ENCODE measurements around the gene MSH5.
"Not testable (repeated sequence)": the region's sequence is repeated elsewhere in the genome, so short reads cannot be mapped to it uniquely, and the experiment has no call there.

MSH5 gene

GRCh38 chr6:31739639-31740396 lies at the start of gene MSH5:
MSH5 (plus strand) TSS chr6:31740005; CDS start chr6:31740467, 462 bp downstream.
- peak; percentile 100 for DNase-seq

- no peak for DNase-seq
Measured at GRCh38 chr6:31690231-31691077, 49.4 kb upstream of the MSH5 start.

DNA sequence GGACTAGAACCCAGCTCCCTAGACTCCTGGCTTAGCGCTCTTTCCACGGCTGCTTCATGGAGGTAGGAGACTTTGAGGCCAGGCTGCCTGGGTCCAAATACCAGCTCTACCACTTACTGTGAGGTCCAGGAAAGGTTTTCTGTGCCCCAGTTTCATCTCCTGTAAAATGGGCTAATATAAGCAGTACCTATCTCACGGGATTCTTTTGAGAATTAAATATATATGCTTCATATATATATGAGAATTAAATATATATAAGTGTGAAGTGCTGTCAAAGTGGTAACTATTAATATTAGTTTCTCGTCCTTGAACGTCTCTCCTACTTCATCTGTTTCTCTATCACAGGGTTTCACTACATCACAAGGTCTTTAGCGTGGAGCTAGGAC lies 48.7 kb upstream of the MSH5 start:
- no peak for DNase-seq

GRCh38 chr6:31691564-31692108 lies 48.2 kb upstream of the MSH5 start:
- DNase-seq = no peak

DNA sequence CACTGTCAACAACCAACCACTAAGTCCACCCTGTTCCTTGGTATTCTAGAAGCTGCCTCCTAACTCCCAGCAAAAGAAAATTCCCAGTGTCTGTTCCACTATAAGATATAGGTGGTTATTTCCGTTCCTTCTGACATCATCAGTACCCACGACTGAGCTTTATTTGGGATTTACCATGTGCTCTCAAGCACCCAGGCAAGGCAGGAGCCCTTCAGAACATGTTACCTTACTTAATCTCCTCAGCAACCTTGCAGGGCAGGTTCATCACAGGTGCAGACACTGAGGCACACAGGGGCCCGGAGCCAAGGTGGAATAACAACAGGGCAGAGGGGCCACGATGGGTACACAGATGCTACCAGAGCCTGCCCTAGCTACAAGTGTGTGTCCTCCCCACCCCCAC lies 47.5 kb upstream of the MSH5 start:
- no peak for DNase-seq

- no peak for DNase-seq
Measured at GRCh38 chr6:31692886-31693285, 46.9 kb upstream of the MSH5 start.

DNA sequence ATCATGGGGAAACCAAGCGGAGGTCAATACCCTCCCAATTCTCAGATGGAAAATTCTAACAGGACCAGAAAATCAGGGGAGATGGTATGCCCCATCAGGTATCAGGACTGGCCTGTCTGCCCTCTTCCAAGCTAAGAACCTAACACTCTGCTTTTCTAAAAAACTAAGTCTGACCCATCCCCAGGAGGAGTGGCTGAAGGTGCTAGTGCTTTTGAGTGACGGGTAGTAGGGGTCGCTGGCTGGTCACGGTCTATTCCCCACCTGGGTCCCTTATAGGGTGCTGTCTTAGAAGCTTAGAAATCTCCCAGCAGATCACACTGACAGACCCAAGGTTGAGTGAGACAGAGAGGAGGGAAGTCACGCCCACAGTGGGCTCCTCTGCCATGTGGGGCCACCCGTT lies 46.3 kb upstream of the MSH5 start:
- no peak for DNase-seq

GRCh38 chr6:31697555-31697954 lies 42.2 kb upstream of the MSH5 start:
- DNase-seq = peak; percentile 42

DNA sequence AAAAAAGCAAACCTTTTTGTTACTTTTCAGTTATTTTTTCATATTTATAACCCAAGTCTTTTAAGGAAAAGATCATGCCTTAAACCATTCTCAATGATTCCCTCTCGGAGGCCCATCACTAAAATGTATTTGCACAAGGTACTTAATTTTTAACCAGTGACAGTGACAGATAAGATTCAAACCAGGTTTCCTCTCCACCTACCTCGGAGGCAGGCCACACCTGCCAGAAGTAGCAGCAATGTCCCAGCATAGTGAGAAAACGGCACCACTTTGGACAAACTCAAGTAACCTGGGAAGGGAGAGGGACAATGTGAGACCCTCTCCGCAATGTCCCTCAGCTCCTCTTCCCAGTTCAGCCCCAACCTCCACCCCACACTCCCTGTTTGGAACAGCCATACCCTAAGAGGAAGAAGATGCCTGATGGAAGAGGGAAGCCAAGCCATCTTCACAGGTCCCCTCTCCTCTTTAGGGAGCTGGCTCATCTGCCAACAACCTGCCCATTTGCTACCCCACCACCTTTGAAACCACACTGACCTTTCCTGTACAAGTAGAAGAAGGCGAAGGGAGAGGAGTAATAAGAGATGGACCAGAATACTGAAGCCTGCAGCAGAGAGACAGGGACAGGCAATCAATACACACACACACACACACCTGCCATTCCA lies 38.9 kb upstream of the MSH5 start:
- DNase-seq = no peak

DNA sequence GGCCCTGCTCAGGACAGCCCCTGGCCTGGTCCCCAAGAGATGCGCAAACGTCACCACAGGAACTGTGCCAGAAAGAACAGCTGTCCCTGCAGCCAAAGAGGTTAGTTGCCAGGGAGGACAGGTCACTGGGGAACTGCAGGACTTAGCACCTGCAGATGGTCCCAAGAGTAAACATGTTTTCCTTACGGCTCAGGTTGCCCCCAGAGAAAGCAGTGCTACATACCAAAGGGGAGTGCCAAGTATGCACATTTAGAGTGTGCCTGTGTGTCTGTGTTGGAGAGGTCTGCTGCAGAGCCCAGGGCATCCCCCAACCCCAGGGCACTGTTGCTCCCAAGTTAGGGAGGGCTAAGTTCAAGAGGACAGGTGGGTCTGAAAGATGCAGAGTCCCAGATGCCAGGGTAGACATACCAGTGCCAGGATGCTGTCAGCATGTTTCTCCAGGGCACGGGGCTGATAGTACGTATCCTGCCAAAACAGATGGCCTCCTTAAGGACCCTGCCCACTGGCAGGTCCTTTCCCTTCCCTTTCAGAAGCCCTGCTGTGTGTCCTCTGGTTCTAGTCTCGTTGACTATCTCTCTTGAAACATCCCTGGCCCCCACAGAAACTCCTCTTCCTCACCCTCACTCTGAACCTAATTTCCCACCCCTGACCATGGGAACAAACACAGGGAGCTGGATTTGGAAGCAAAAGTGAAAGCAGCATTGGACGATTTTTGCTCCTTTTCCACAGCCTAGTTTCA lies 38.0 kb upstream of the MSH5 start:
- no peak for DNase-seq

- DNase-seq = peak; percentile 45
Measured at GRCh38 chr6:31702405-31702818, 37.4 kb upstream of the MSH5 start.

- DNase-seq = peak; percentile 99
Measured at GRCh38 chr6:31702819-31703716, 36.7 kb upstream of the MSH5 start, which contains the start of gene ABHD16A. ABHD16A (minus strand) TSS chr6:31703324; CDS start chr6:31703281, 43 bp downstream.

DNA sequence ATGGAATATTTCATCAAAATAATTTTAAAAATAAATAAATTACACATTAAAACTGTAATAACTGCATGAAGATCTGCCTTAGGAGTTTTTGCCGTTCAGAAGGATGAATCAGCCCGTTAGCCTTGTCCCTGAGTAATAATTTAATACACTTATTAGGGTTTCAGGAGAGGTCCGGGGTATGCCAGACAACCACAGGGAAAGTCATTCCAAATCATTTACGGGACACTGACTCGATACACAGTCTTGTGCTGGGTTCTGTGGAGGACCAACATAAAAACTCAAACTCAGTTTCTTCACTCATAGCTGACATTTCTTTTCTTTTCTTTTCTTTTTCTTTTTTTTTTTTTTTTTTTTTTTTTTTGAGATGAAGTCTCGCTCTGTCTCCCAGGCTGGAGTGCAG lies 33.9 kb upstream of the MSH5 start:
- DNase-seq = no peak

GRCh38 chr6:31706599-31706998 lies 33.2 kb upstream of the MSH5 start, which contains the start of gene LY6G6F:
LY6G6F (plus strand) TSS chr6:31706866; CDS start chr6:31706907, 41 bp downstream.
- no peak for DNase-seq

DNA sequence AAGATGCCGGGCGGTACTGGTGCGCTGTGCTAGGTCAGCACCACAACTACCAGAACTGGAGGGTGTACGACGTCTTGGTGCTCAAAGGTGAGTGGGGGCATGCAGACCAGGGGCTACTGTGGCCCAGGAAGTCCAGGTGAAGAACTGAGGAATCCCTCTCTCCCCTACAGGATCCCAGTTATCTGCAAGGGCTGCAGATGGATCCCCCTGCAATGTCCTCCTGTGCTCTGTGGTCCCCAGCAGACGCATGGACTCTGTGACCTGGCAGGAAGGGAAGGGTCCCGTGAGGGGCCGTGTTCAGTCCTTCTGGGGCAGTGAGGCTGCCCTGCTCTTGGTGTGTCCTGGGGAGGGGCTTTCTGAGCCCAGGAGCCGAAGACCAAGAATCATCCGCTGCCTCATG lies 32.1 kb upstream of the MSH5 start:
- DNase-seq = no peak

DNA sequence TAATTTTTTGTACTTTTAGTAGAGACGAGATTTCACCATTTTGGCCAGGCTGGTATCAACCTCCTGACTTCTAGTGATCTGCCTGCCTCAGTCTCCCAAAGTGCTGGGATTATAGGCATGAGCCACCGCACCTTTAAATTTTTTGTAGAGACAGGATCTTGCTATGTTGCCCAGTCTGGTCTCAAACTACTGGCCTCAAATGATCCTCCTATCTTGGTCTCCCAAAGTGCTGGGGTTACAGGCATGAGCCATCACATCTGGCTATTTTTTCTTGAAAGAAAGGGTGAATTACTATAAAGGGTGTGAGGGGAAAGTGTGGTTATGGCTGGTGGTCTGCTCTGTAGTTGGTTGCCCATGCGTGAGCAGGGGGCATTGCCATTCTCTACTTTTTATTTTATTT lies 31.6 kb upstream of the MSH5 start:
- no peak for DNase-seq

DNA sequence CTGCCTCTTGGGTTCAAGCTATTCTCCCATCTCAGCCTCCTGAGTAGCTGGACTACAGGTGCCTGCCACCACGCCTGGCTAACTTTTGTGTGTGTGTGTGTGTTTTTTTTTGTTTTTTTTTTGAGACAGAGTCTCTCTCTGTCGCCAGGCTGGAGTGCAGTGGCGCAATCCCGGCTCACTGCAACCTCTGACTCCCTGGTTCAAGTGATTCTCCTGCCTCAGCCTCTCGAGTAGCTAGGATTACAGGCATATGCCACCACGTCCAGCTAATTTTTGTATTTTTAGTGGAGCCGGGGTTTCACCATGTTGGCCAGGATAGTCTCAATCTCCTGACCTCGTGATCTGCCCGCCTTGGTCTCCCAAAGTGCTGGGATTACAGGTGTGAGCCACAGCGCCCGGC lies 30.6 kb upstream of the MSH5 start:
- not testable (repeated sequence) for DNase-seq

GRCh38 chr6:31710523-31711219 lies 29.1 kb upstream of the MSH5 start:
- no peak for DNase-seq

- no peak for DNase-seq
Measured at GRCh38 chr6:31711233-31711632, 28.6 kb upstream of the MSH5 start.

GRCh38 chr6:31712296-31712695 lies 27.5 kb upstream of the MSH5 start:
- DNase-seq = peak; percentile 28

DNA sequence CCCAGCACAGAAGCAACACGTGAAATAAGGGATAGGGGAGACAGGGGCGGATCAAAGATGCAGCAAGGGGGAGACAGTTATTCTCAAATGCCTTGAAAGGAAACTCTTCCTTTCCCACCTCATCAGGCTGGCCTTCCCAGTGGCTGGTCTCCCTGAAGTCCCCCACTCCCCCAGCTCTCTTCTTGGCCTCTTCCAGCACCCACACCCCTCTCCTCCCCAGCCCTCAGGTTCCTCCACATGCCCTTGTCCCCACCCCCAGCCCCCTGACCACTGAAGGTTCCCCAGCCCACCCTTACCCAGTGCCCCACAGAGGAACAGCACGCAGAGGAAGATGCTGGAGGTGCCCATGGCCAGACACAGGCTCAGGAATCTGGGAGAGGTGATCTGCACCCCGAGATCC lies 26.3 kb upstream of the MSH5 start:
- DNase-seq = no peak

Data from activated CD4-positive, alpha-beta T cell treated with anti-CD3 and anti-CD28 coated beads, Interleukin-10, Interleukin-2, amounts not matched to agents 100 ng/mL and 50 ng/mL, durations not matched to agents 16 hours and 8 hours (primary cell).